Liver (tissue), 9 donors: ENCODE results near the gene AGBL4. TPM values are rescaled to one million over a fixed set of nuclear protein-coding genes. Genes with fewer than 3 reads are reported as not detected.
A peak's percentile ranks its signal among the peaks of the same experiment; 100 is the strongest.

ENCODE experiments used
- DNase-seq: peaks from one replicate; pipeline ENCODE4 v3.0.0-alpha.2; 2017; ENCODE audit warnings: low spot score
- H3K27ac ChIP-seq, 2 donors: one replicate each; pipeline ENCODE4 v1.7.0; 2013; ENCODE audit warnings: inconsistent platforms in 2 of 2, low read length in 2 of 2, control low read depth in 1 of 2, low read depth in 1 of 2, mild to moderate bottlenecking in 1 of 2
- H3K27me3 ChIP-seq, 4 donors: one replicate each; pipeline versions ENCODE4 v1.6.1 to v1.7.0; 2013; ENCODE audit warnings: low read length in 3 of 4, inconsistent platforms in 1 of 4, mild to moderate bottlenecking in 1 of 4, moderate library complexity in 1 of 4; ENCODE audit not compliant: control insufficient read depth in 4 of 4, insufficient read depth in 4 of 4
- H3K36me3 ChIP-seq, 4 donors: one replicate each; pipeline versions ENCODE4 v1.6.1 to v1.7.0; 2013; ENCODE audit warnings: low read length in 3 of 4, mild to moderate bottlenecking in 3 of 4, low read depth in 1 of 4, moderate library complexity in 1 of 4; ENCODE audit not compliant: control insufficient read depth in 4 of 4, insufficient read depth in 3 of 4
- H3K4me1 ChIP-seq, 4 donors: one replicate each; pipeline versions ENCODE4 v1.6.1 to v1.7.0; 2013; ENCODE audit warnings: low read length in 3 of 4, mild to moderate bottlenecking in 3 of 4, moderate library complexity in 1 of 4; ENCODE audit not compliant: control insufficient read depth in 4 of 4, insufficient read depth in 4 of 4
- H3K4me3 ChIP-seq, 3 donors: one replicate each; pipeline versions ENCODE4 v1.6.1 to v1.7.0; 2013; ENCODE audit warnings: low read length in 3 of 3, control low read depth in 1 of 3, low read depth in 1 of 3, mild to moderate bottlenecking in 1 of 3
- H3K9ac ChIP-seq, 2 donors: one replicate each; pipeline ENCODE4 v1.7.0; 2013; ENCODE audit warnings: low read length in 2 of 2, mild to moderate bottlenecking in 2 of 2, moderate library complexity in 2 of 2, control low read depth in 1 of 2, low read depth in 1 of 2
- H3K9me3 ChIP-seq, 4 donors: one replicate each; pipeline versions ENCODE4 v1.6.1 to v1.7.0; 2013; ENCODE audit warnings: low read length in 3 of 4; ENCODE audit not compliant: control insufficient read depth in 4 of 4
- ATF3 ChIP-seq: IDR thresholded peaks from 2 replicates; pipeline ENCODE4 v1.6.1; 2016; ENCODE audit warnings: antibody characterized with exemption
- CTCF ChIP-seq: fragments of 150-350 bp; IDR thresholded peaks from 2 replicates; pipeline ENCODE4 v1.5.1; 2017; ENCODE audit warnings: improper control_type of control experiment, low read depth, low read length; ENCODE audit not compliant: missing input control
- EGR1 ChIP-seq, 2 donors: IDR thresholded peaks; 2 replicates each; pipeline ENCODE4 v1.6.1; 2016 to 2018; ENCODE audit warnings: antibody characterized with exemption in 2 of 2, low read depth in 2 of 2
- FOXA1 ChIP-seq: IDR thresholded peaks from 2 replicates; pipeline ENCODE4 v1.6.1; 2016; ENCODE audit warnings: antibody characterized with exemption
- FOXA2 ChIP-seq: IDR thresholded peaks from 2 replicates; pipeline ENCODE4 v1.6.1; 2016; ENCODE audit warnings: antibody characterized with exemption
- GABPA ChIP-seq, 2 donors: IDR thresholded peaks in 1 of 2; conservative IDR thresholded peaks in 1 of 2; 2 replicates each; pipeline ENCODE4 v1.6.1; 2016; ENCODE audit warnings: antibody characterized with exemption in 2 of 2, mild to moderate bottlenecking in 1 of 2, moderate library complexity in 1 of 2
- HNF4A ChIP-seq, 2 donors: conservative IDR thresholded peaks; 2 replicates each; pipeline ENCODE4 v1.6.1; 2016; ENCODE audit warnings: antibody characterized with exemption in 2 of 2, mild to moderate bottlenecking in 2 of 2
- HNF4G ChIP-seq: IDR thresholded peaks from 2 replicates; pipeline ENCODE4 v1.6.1; 2016; ENCODE audit warnings: antibody characterized with exemption
- JUND ChIP-seq, 2 donors: IDR thresholded peaks; 2 replicates each; pipeline ENCODE4 v1.6.1; 2016; ENCODE audit warnings: antibody characterized with exemption in 2 of 2
- RAD21 ChIP-seq, 2 donors: IDR thresholded peaks; 2 replicates each; pipeline ENCODE4 v1.6.1; 2016; ENCODE audit warnings: antibody characterized with exemption in 2 of 2, mild to moderate bottlenecking in 2 of 2
- RXRA ChIP-seq, 2 donors: IDR thresholded peaks; 2 replicates each; pipeline ENCODE4 v1.6.1; 2017 to 2018; ENCODE audit warnings: antibody characterized with exemption in 2 of 2, mild to moderate bottlenecking in 1 of 2
- SP1 ChIP-seq: IDR thresholded peaks from 2 replicates; pipeline ENCODE4 v1.6.1; 2018; ENCODE audit warnings: antibody characterized with exemption, mild to moderate bottlenecking
- TAF1 ChIP-seq: conservative IDR thresholded peaks from 2 replicates; pipeline ENCODE4 v1.6.1; 2016; ENCODE audit warnings: antibody characterized with exemption, mild to moderate bottlenecking
- YY1 ChIP-seq: IDR thresholded peaks from 2 replicates; pipeline ENCODE4 v1.6.1; 2016; ENCODE audit warnings: antibody characterized with exemption, mild to moderate bottlenecking
- ZBTB33 ChIP-seq: IDR thresholded peaks from 2 replicates; pipeline ENCODE4 v1.6.1; 2016; ENCODE audit warnings: antibody characterized with exemption
- WGBS: extraction: QIAGEN DNeasy Blood & Tissue Kit; methylation state at CpG from one replicate; pipeline ENCODE4 v1.1.7; 2013; 5-methylcytosine and 5-hydroxymethylcytosine counted together
- polyA plus RNA-seq, 2 donors: library from polyadenylated mRNA; stranded (reverse) in 1 of 2; unstranded in 1 of 2; fragments of 200-250 nt in 1 of 2; fragments of >200 nt in 1 of 2; fragmentation: Nextera tagmentation in 1 of 2; extraction: Ambion mirVana in 1 of 2; gene quantifications; one replicate each; pipeline versions ENCODE4 v1.2.1 to v1.2.3, GENCODE V29; 2013 to 2015
- total RNA-seq, 2 donors: library from RNA; depleted of rRNA; stranded (reverse); fragments of >200 nt; gene quantifications; one replicate each; pipeline ENCODE4 v1.2.3, GENCODE V29; 2014
- TF ChIP-seq, protein P1 (sequence below): IDR thresholded peaks from 2 replicates; pipeline ENCODE4 v1.6.1; 2016; ENCODE audit warnings: antibody characterized with exemption
- donor health status: healthy.
- donor health status: healthy.
- donor health status: healthy.
- donor health status: healthy.
- donor health status: healthy.

Gene AGBL4
- total and polyA plus RNA-seq, 4 donors = 0.75 to 0.76 TPM; not detected in 2

GRCh38 chr1:48576565-48576964 is 1447.2 kb downstream of the AGBL4 start:
- 30% methylated on average over 2 of the region's 2 CpGs for WGBS
- no peaks in the 10 kb centered on the region for H3K9me3 ChIP-seq
- TF ChIP-seq HNF4A (conservative IDR thresholded peaks at IDR 0.05) (peak in 1 of 2 donors; percentile 54), GABPA (IDR thresholded peaks at IDR 0.05 in 1 of 2, conservative IDR thresholded peaks at IDR 0.05 in 1 of 2) (no peak), RXRA (IDR thresholded peaks at IDR 0.05) (peak in 1 of 2 donors; percentile 71)

GRCh38 chr1:48572646-48573258 is 1451.0 kb downstream of the AGBL4 start:
- Histone ChIP-seq H3K27ac (no peak overlapping the region), H3K9me3 (no peaks in the 10 kb centered on the region), H3K4me1 (peaks cover 0 to 16% (median 10%) of the 10 kb centered on the region in 4 donors), H3K4me3 (no peak overlapping the region), H3K27me3 (no peaks in the 10 kb centered on the region), H3K9ac (no peak overlapping the region), H3K36me3 (no peaks in the 10 kb centered on the region)
- TF ChIP-seq ZBTB33 (no peak), HNF4G (no peak), RAD21 (IDR thresholded peaks at IDR 0.05) (peak; percentile 83 to 89), CTCF (peak; percentile 68)
- DNase-seq = peak; percentile 41
- WGBS = 49% methylated on average over 7 of the region's 7 CpGs

More at GRCh38 chr1:48576565-48576964, 1447.2 kb downstream of the AGBL4 start:
- no peak overlapping the region for H3K4me3 ChIP-seq
- DNase-seq = no peak
- no peaks in the 10 kb centered on the region for H3K36me3 ChIP-seq
- H3K27me3 ChIP-seq = no peaks in the 10 kb centered on the region
- no peak overlapping the region for H3K9ac ChIP-seq
- no peak overlapping the region for H3K27ac ChIP-seq
- H3K4me1 ChIP-seq = peaks cover 0 to 16% (median 10%) of the 10 kb centered on the region in 4 donors

- Histone ChIP-seq H3K27ac (no peak overlapping the region), H3K36me3 (no peaks in the 10 kb centered on the region), H3K4me3 (no peak overlapping the region), H3K9me3 (no peaks in the 10 kb centered on the region), H3K4me1 (peaks cover 0 to 14% (median 9%) of the 10 kb centered on the region in 4 donors), H3K27me3 (no peaks in the 10 kb centered on the region), H3K9ac (no peak overlapping the region)
- DNase-seq = no peak
- WGBS = 85% methylated on average over 4 of the region's 4 CpGs
- TF ChIP-seq ATF3 = no peak
- no peak for TF ChIP-seq GABPA (IDR thresholded peaks at IDR 0.05 in 1 of 2, conservative IDR thresholded peaks at IDR 0.05 in 1 of 2)
- TF ChIP-seq CTCF = no peak
- no peak for TF ChIP-seq TAF1
- TF ChIP-seq JUND (IDR thresholded peaks at IDR 0.05) = no peak
- TF ChIP-seq EGR1 (IDR thresholded peaks at IDR 0.05; ENCODE audit: low read depth in 2 of 2) = no peak
- no peak for TF ChIP-seq YY1
- no peak for TF ChIP-seq RXRA (IDR thresholded peaks at IDR 0.05)
- TF ChIP-seq SP1 = no peak
- TF ChIP-seq FOXA1 = no peak
- TF ChIP-seq, protein P1, sequence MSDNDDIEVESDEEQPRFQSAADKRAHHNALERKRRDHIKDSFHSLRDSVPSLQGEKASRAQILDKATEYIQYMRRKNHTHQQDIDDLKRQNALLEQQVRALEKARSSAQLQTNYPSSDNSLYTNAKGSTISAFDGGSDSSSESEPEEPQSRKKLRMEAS = no peak
- no peak for TF ChIP-seq RAD21 (IDR thresholded peaks at IDR 0.05)
- no peak for TF ChIP-seq ZBTB33
- TF ChIP-seq FOXA2 = no peak
These were observed 1451.6 kb downstream of the AGBL4 start for GRCh38 chr1:48572134-48572533.
